HepG2 (cell line): ENCODE results near the gene HDAC4. TPM values are rescaled to one million over a fixed set of nuclear protein-coding genes. Genes with fewer than 3 reads are reported as not detected.

Experiments used
- ATF1 ChIP-seq: IDR thresholded peaks from 2 replicates; pipeline ENCODE4 v1.6.1; 2016; ENCODE audit warnings: mild to moderate bottlenecking, control low read depth
- MAFK ChIP-seq, 2 experiments: IDR thresholded peaks in 1 of 2; conservative IDR thresholded peaks in 1 of 2; 2 replicates each; pipeline ENCODE4 v1.6.1; 2011; ENCODE audit warnings: improper control_type of control experiment in 2 of 2, low read length in 2 of 2
- NFIB ChIP-seq: sonication (generic); formaldehyde crosslinking; IDR thresholded peaks from 2 replicates; pipeline ENCODE4 v1.9.0; 2021; ENCODE audit warnings: missing genetic modification reagents, mild to moderate bottlenecking, borderline replicate concordance
- ONECUT2 ChIP-seq: sonication (generic); formaldehyde crosslinking; IDR thresholded peaks from 2 replicates; pipeline ENCODE4 v1.4.0; 2020; ENCODE audit warnings: missing genetic modification reagents
- SAFB2 ChIP-seq: sonication (generic); formaldehyde crosslinking; IDR thresholded peaks from 2 replicates; pipeline ENCODE4 v1.5.1; 2020; ENCODE audit warnings: missing genetic modification reagents, low read depth, mild to moderate bottlenecking, borderline replicate concordance
- THAP11 ChIP-seq: IDR thresholded peaks from 2 replicates; pipeline ENCODE4 v1.6.1; 2016; ENCODE audit warnings: missing biosample characterization, missing genetic modification reagents
- ZFP41 ChIP-seq: sonication (generic); formaldehyde crosslinking; IDR thresholded peaks from 2 replicates; pipeline ENCODE4 v1.4.0; 2020; ENCODE audit warnings: mild to moderate bottlenecking, missing genetic modification reagents, borderline replicate concordance
- ZNF430 ChIP-seq: sonication (generic); formaldehyde crosslinking; IDR thresholded peaks from 2 replicates; pipeline ENCODE4 v1.9.0; 2021; ENCODE audit warnings: mild to moderate bottlenecking, missing genetic modification reagents
- ZNF687 ChIP-seq: sonication (generic); formaldehyde crosslinking; IDR thresholded peaks from 2 replicates; pipeline ENCODE4 v1.5.1; 2020; ENCODE audit warnings: mild to moderate bottlenecking, missing genetic modification reagents, moderate library complexity
- ZNF713 ChIP-seq: sonication (generic); formaldehyde crosslinking; IDR thresholded peaks from 2 replicates; pipeline ENCODE4 v1.4.0; 2020; ENCODE audit warnings: mild to moderate bottlenecking, missing genetic modification reagents
- ZNF782 ChIP-seq: sonication (generic); formaldehyde crosslinking; IDR thresholded peaks from 2 replicates; pipeline ENCODE4 v1.4.0; 2020; ENCODE audit warnings: missing genetic modification reagents, mild to moderate bottlenecking, borderline replicate concordance
- ZNF788 ChIP-seq: sonication (generic); formaldehyde crosslinking; IDR thresholded peaks from 2 replicates; pipeline ENCODE4 v1.5.0; 2020; ENCODE audit warnings: mild to moderate bottlenecking, missing genetic modification reagents, borderline replicate concordance
- ZNF83 ChIP-seq: sonication (generic); formaldehyde crosslinking; IDR thresholded peaks from 2 replicates; pipeline ENCODE4 v1.4.0; 2020; ENCODE audit warnings: missing genetic modification reagents, mild to moderate bottlenecking, borderline replicate concordance
- polyA plus RNA-seq, 8 experiments: library from polyadenylated mRNA; depleted of rRNA in 3 of 8; stranded (reverse) in 7 of 8; unstranded in 1 of 8; fragments of >200 nt; fragmentation: Illumina TruSeq in 4 of 8; extraction: Trizol in 4 of 8; gene quantifications; 2 replicates each; pipeline versions ENCODE4 v1.2.1 to v1.2.3, GENCODE V29; 2011 to 2016; ENCODE audit warnings: low read depth in 4 of 8, missing spikeins in 1 of 8, mixed read lengths in 1 of 8; ENCODE audit not compliant: insufficient read depth in 1 of 8
- total RNA-seq, 5 experiments: library from RNA; depleted of rRNA; stranded (reverse); fragments of >200 nt; fragmentation: Illumina TruSeq; extraction: Trizol; gene quantifications; 2 replicates each; pipeline ENCODE4 v1.2.3, GENCODE V29; 2016; ENCODE audit warnings: low read depth in 1 of 5
- TF ChIP-seq, protein P1 (sequence below): sonication (generic); formaldehyde crosslinking; IDR thresholded peaks from 2 replicates; pipeline ENCODE4 v1.8.0; 2022; ENCODE audit warnings: missing genetic modification reagents, low read depth, mild to moderate bottlenecking, borderline replicate concordance
- TF ChIP-seq, protein P2 (sequence below): sonication (generic); formaldehyde crosslinking; IDR thresholded peaks from 2 replicates; pipeline ENCODE4 v1.4.0; 2020; ENCODE audit warnings: mild to moderate bottlenecking, missing genetic modification reagents
- TF ChIP-seq, protein P3 (sequence below): sonication (generic); formaldehyde crosslinking; IDR thresholded peaks from 2 replicates; pipeline ENCODE4 v1.5.1; 2020; ENCODE audit warnings: missing genetic modification reagents, mild to moderate bottlenecking, borderline replicate concordance
- TF ChIP-seq, protein P4 (sequence below): sonication (generic); formaldehyde crosslinking; IDR thresholded peaks from 2 replicates; pipeline ENCODE4 v1.4.0; 2020; ENCODE audit warnings: mild to moderate bottlenecking, missing genetic modification reagents
- TF ChIP-seq, protein P5 (sequence below): sonication (generic); formaldehyde crosslinking; IDR thresholded peaks from 2 replicates; pipeline ENCODE4 v1.5.0; 2020; ENCODE audit warnings: mild to moderate bottlenecking, missing genetic modification reagents, moderate library complexity
- TF ChIP-seq, protein P6 (sequence below): sonication (generic); formaldehyde crosslinking; IDR thresholded peaks from 2 replicates; pipeline ENCODE4 v1.4.0; 2020; ENCODE audit warnings: missing genetic modification reagents

HDAC4 gene
- total and polyA plus RNA-seq, 2 of the 13 experiments (the other 11 are each of a cell fraction or from before 2014, with no cell fraction given), result 10.1 to 11.5 TPM

DNA sequence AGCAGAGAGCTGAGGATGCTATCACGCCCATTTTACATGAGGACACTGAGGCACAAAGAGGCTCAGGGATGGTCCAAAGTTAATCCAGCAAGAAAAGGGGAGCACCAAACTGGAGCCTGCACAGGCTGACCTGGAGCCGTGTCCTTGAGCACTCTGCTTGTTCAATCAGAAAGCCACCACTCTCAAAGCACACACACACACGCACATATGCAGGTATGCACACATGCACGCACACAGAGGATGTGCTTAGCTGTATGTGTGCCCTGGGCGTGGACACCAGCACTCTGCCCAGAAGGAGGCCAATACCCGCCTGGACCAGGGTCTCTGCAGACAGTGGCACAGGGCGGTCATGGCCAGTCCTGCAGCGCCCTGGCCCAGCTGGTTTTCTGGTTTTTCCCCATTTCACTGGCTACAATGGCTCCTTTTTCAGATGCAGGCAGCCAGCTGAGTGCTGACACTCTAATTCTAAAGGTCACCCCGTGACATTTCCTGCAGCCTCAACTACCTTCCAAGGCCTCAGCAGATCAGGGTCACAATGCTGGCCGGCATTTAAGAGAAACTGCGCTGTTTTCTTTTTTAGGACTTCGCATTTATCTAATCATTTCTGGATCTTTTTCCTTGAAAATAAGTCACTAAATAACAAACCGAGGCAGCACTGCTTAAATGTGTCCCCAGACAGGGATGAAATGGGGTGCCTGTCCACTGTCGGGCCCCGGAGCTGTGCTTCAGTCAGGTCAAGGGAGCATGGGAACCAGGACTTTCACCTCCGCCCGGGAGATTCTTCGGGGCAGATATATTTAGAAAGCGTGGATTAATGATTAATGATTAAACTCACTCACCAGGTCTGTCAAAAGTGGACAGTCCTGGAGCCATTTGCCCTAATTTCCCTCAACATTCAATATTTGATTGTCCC is 104.5 kb downstream of the HDAC4 start (continued):
- TF ChIP-seq, protein P1, sequence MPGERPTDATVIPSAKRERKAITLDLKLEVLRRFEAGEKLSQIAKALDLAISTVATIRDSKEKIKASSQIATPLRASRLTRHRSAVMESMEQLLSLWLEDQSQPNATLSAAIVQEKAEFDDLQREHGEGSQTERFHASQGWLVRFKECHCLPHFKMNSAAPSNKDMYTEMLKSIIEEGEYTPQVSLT, result no peak
- TF ChIP-seq, protein P2, sequence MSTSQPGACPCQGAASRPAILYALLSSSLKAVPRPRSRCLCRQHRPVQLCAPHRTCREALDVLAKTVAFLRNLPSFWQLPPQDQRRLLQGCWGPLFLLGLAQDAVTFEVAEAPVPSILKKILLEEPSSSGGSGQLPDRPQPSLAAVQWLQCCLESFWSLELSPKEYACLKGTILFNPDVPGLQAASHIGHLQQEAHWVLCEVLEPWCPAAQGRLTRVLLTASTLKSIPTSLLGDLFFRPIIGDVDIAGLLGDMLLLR (CRISPR knock-in tag), result no peak
- TF ChIP-seq ZNF430 (CRISPR knock-in tag), result no peak; the same call in 1 of the 2 replicates
- TF ChIP-seq, protein P3, sequence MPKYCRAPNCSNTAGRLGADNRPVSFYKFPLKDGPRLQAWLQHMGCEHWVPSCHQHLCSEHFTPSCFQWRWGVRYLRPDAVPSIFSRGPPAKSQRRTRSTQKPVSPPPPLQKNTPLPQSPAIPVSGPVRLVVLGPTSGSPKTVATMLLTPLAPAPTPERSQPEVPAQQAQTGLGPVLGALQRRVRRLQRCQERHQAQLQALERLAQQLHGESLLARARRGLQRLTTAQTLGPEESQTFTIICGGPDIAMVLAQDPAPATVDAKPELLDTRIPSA (CRISPR knock-in tag), result no peak
- TF ChIP-seq NFIB (CRISPR knock-in tag), result no peak
- TF ChIP-seq ZNF687 (CRISPR knock-in tag), result peak; percentile 77
- TF ChIP-seq, protein P4, sequence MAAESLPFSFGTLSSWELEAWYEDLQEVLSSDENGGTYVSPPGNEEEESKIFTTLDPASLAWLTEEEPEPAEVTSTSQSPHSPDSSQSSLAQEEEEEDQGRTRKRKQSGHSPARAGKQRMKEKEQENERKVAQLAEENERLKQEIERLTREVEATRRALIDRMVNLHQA (CRISPR knock-in tag), result no peak
- TF ChIP-seq THAP11 (CRISPR knock-in tag), result no peak
- no peak for TF ChIP-seq ZNF782 (CRISPR knock-in tag)
- TF ChIP-seq SAFB2 (CRISPR knock-in tag), result peak; percentile 61; the same call in 1 of the 2 replicates
- TF ChIP-seq ZFP41 (CRISPR knock-in tag), result no peak
- TF ChIP-seq, protein P5, sequence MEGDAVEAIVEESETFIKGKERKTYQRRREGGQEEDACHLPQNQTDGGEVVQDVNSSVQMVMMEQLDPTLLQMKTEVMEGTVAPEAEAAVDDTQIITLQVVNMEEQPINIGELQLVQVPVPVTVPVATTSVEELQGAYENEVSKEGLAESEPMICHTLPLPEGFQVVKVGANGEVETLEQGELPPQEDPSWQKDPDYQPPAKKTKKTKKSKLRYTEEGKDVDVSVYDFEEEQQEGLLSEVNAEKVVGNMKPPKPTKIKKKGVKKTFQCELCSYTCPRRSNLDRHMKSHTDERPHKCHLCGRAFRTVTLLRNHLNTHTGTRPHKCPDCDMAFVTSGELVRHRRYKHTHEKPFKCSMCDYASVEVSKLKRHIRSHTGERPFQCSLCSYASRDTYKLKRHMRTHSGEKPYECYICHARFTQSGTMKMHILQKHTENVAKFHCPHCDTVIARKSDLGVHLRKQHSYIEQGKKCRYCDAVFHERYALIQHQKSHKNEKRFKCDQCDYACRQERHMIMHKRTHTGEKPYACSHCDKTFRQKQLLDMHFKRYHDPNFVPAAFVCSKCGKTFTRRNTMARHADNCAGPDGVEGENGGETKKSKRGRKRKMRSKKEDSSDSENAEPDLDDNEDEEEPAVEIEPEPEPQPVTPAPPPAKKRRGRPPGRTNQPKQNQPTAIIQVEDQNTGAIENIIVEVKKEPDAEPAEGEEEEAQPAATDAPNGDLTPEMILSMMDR (CRISPR knock-in tag), result peak; percentile 39
- TF ChIP-seq ATF1 (CRISPR knock-in tag), result no peak
- no peak for TF ChIP-seq MAFK (conservative IDR thresholded peaks at IDR 0.05 in 1 of 2, IDR thresholded peaks at IDR 0.05 in 1 of 2; ENCODE audit: low read length in 2 of 2)
- no peak for TF ChIP-seq ZNF83 (CRISPR knock-in tag)
- TF ChIP-seq, protein P6, sequence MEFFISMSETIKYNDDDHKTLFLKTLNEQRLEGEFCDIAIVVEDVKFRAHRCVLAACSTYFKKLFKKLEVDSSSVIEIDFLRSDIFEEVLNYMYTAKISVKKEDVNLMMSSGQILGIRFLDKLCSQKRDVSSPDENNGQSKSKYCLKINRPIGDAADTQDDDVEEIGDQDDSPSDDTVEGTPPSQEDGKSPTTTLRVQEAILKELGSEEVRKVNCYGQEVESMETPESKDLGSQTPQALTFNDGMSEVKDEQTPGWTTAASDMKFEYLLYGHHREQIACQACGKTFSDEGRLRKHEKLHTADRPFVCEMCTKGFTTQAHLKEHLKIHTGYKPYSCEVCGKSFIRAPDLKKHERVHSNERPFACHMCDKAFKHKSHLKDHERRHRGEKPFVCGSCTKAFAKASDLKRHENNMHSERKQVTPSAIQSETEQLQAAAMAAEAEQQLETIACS (CRISPR knock-in tag), result no peak
- no peak for TF ChIP-seq ONECUT2 (CRISPR knock-in tag)
- TF ChIP-seq ZNF788 (CRISPR knock-in tag), result peak; percentile 28; the same call in 1 of the 2 replicates
- no peak for TF ChIP-seq ZNF713 (CRISPR knock-in tag)
